IMR-90 (cell line): Measurements from ENCODE around the gene FMN1.

Source experiments
- BHLHE40 ChIP-seq: fragments of 150-350 bp; IDR thresholded peaks from 2 replicates; pipeline ENCODE4 v1.6.1; 2016; ENCODE audit warnings: mild to moderate bottlenecking, low read depth, low read length
- CEBPB ChIP-seq: IDR thresholded peaks from 2 replicates; pipeline ENCODE4 v1.6.1; 2012; ENCODE audit warnings: low read depth, low read length, improper control_type of control experiment
- CHD1 ChIP-seq: IDR thresholded peaks from 2 replicates; pipeline ENCODE4 v1.6.1; 2012; ENCODE audit warnings: low read depth, low read length, improper control_type of control experiment
- MAZ ChIP-seq: IDR thresholded peaks from 2 replicates; pipeline ENCODE4 v1.6.1; 2012; ENCODE audit warnings: low read depth, mild to moderate bottlenecking, low read length, improper control_type of control experiment, moderate library complexity, borderline replicate concordance
- POLR2A ChIP-seq: IDR thresholded peaks from 2 replicates; pipeline ENCODE4 v1.6.1; 2012; ENCODE audit warnings: mild to moderate bottlenecking, low read depth, low read length
- RAD21 ChIP-seq: IDR thresholded peaks from 2 replicates; pipeline ENCODE4 v1.6.1; 2012; ENCODE audit warnings: low read length, improper control_type of control experiment
- RCOR1 ChIP-seq: IDR thresholded peaks from 2 replicates; pipeline ENCODE4 v1.6.1; 2012; ENCODE audit warnings: mild to moderate bottlenecking, low read length, improper control_type of control experiment; ENCODE audit not compliant: insufficient replicate concordance
- RFX5 ChIP-seq: IDR thresholded peaks from 2 replicates; pipeline ENCODE4 v1.8.0; 2012; ENCODE audit warnings: low read depth, mild to moderate bottlenecking, low read length, moderate library complexity
- SMC3 ChIP-seq: fragments of 150-350 bp; IDR thresholded peaks from 2 replicates; pipeline ENCODE4 v1.6.1; 2016; ENCODE audit warnings: low read depth, mild to moderate bottlenecking, antibody characterized with exemption, low read length, moderate library complexity
- TF ChIP-seq, protein P1 (sequence below): conservative IDR thresholded peaks from 2 replicates; pipeline ENCODE4 v1.5.1; 2012; ENCODE audit warnings: mild to moderate bottlenecking, low read depth, low read length, improper control_type of control experiment
- TF ChIP-seq, protein P2 (sequence below): fragments of 150-350 bp; IDR thresholded peaks from 2 replicates; pipeline ENCODE4 v1.6.1; 2017; ENCODE audit warnings: mild to moderate bottlenecking, antibody characterized with exemption, low read length, low read depth
- TF ChIP-seq, protein P3 (sequence below): fragments of 150-350 bp; IDR thresholded peaks from 2 replicates; pipeline ENCODE4 v1.6.1; 2016; ENCODE audit warnings: low read depth, mild to moderate bottlenecking, low read length, moderate library complexity, borderline replicate concordance

DNA sequence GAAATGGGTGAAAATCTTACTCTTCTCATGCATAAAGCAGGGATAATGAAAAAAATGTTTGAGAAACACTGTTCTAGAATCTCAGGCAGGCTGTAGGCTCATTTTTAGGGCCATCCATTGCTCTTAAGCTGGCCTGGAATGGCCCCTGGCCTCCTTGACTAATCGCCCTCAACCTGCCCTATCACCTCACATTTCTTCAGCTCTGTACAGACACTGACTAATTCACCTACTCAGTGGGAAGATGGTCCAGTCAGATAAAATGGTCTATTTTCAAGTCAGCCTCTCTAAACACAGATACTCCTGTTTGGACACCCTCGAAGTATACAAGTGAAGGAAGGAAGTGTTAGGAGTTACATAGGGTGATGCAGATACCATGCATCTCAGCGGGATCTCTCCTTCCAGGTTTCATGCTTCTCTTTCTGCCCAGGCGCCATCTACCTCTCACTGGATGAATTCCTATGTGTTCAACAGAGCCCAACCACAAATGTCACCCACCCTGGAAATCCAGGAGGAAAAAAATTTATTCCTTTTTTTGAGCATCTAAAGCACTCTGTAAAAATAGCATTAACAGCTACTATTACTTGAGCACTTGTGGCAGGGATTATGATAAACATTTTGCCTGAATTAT, 12.1 kb downstream of the FMN1 start:
- TF ChIP-seq SMC3: no peak
- no peak for TF ChIP-seq POLR2A
- TF ChIP-seq, protein P1, sequence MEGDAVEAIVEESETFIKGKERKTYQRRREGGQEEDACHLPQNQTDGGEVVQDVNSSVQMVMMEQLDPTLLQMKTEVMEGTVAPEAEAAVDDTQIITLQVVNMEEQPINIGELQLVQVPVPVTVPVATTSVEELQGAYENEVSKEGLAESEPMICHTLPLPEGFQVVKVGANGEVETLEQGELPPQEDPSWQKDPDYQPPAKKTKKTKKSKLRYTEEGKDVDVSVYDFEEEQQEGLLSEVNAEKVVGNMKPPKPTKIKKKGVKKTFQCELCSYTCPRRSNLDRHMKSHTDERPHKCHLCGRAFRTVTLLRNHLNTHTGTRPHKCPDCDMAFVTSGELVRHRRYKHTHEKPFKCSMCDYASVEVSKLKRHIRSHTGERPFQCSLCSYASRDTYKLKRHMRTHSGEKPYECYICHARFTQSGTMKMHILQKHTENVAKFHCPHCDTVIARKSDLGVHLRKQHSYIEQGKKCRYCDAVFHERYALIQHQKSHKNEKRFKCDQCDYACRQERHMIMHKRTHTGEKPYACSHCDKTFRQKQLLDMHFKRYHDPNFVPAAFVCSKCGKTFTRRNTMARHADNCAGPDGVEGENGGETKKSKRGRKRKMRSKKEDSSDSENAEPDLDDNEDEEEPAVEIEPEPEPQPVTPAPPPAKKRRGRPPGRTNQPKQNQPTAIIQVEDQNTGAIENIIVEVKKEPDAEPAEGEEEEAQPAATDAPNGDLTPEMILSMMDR: no peak
- no peak for TF ChIP-seq RFX5
- TF ChIP-seq RAD21: no peak
- no peak for TF ChIP-seq BHLHE40
- TF ChIP-seq, protein P2, sequence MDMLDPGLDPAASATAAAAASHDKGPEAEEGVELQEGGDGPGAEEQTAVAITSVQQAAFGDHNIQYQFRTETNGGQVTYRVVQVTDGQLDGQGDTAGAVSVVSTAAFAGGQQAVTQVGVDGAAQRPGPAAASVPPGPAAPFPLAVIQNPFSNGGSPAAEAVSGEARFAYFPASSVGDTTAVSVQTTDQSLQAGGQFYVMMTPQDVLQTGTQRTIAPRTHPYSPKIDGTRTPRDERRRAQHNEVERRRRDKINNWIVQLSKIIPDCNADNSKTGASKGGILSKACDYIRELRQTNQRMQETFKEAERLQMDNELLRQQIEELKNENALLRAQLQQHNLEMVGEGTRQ: no peak
- no peak for TF ChIP-seq RCOR1
- no peak for TF ChIP-seq MAZ
- TF ChIP-seq, protein P3, sequence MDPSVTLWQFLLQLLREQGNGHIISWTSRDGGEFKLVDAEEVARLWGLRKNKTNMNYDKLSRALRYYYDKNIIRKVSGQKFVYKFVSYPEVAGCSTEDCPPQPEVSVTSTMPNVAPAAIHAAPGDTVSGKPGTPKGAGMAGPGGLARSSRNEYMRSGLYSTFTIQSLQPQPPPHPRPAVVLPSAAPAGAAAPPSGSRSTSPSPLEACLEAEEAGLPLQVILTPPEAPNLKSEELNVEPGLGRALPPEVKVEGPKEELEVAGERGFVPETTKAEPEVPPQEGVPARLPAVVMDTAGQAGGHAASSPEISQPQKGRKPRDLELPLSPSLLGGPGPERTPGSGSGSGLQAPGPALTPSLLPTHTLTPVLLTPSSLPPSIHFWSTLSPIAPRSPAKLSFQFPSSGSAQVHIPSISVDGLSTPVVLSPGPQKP: no peak
- no peak for TF ChIP-seq CHD1
- TF ChIP-seq CEBPB: no peak
